Measurements from ENCODE around the gene SULF2.

SULF2 gene

DNA sequence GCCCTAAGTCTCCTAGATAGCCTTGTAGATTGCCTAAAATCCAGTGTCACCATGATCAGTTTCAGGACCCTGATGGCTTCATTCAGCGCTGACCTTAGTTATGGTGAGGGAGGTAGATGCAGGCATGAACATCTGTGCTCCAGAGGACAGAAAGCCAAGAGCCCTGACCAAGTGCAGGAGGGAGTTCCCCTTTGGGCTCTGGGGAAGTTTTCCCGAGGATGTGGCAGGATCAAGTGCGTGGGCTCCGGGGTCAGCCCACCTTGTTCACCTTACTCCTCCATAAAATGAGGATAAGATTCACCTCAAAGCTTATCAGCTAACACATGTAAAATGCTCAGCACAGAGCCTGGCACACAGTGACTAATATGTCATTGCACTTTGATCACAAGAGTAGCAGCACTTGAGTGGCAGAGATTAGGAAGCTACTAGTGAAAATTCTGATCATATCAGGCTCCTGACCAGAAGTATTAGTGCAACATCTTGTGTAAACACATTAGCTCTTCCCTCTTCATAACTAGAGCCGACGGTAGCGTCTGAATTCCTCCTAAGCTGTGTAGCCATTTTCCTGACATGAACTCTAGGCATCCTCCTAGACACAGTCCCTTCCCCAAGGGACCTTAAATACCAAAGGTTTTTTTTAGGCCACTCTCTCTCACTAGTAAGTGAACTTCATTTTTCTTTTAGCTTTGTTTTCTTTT lies 125.2 kb downstream of the SULF2 start:
- no peak for DNase-seq (ENCODE audit: extremely low read depth in 1 of 2, low read depth in 1 of 2)

GRCh38 chr20:47656318-47656717 lies 129.0 kb downstream of the SULF2 start:
- no peak for DNase-seq (ENCODE audit: extremely low read depth in 1 of 2, low read depth in 1 of 2)

- no peak for DNase-seq (ENCODE audit: extremely low read depth in 1 of 2, low read depth in 1 of 2)
These were observed 129.6 kb downstream of the SULF2 start for GRCh38 chr20:47655635-47656034.

GRCh38 chr20:47654370-47654769 lies 130.9 kb downstream of the SULF2 start:
- DNase-seq (ENCODE audit: extremely low read depth in 1 of 2, low read depth in 1 of 2): no peak

GRCh38 chr20:47653869-47654268 lies 131.4 kb downstream of the SULF2 start:
- no peak for DNase-seq (ENCODE audit: extremely low read depth in 1 of 2, low read depth in 1 of 2)

DNA sequence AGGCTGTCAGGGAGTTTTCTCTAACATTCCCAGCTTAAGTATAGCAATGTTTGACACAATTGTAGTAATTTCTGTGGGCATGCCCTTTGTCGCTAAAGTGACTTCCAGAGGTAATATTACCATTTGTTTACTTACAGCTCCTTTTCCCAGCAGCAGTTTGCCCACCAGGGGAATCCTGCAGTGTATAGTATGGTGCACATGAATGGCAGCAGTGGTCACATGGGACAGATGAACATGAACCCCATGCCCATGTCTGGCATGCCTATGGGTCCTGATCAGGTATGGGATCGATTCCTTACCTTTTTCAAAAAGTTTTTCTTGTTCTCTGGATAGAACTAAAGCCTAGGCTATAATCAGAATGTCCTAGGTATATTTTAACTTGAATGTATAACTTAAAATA lies 132.5 kb downstream of the SULF2 start:
- no peak for DNase-seq (ENCODE audit: extremely low read depth in 1 of 2, low read depth in 1 of 2)

DNA sequence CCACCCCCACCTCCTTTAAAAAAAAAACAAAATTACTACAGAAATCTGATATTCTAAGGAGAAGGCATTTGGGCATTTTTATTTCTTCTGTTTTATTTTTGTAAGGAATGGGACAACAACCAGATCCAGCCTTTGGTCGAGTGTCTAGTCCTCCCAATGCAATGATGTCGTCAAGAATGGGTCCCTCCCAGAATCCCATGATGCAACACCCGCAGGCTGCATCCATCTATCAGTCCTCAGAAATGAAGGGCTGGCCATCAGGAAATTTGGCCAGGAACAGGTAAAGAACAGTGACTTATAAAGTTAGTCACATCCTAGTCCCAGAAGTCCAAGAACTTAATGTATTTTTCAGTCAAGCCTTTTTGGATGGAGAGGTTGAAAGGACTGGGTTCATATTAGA lies 133.0 kb downstream of the SULF2 start:
- no peak for DNase-seq (ENCODE audit: extremely low read depth in 1 of 2, low read depth in 1 of 2)

GRCh38 chr20:47648943-47649342 lies 136.3 kb downstream of the SULF2 start:
- no peak for DNase-seq (ENCODE audit: extremely low read depth in 1 of 2, low read depth in 1 of 2)

- DNase-seq (ENCODE audit: extremely low read depth in 1 of 2, low read depth in 1 of 2): no peak
These were observed 137.3 kb downstream of the SULF2 start for GRCh38 chr20:47647994-47648393.

- no peak for DNase-seq (ENCODE audit: extremely low read depth in 1 of 2, low read depth in 1 of 2)
These were observed 139.6 kb downstream of the SULF2 start for GRCh38 chr20:47645632-47646031.

GRCh38 chr20:47642624-47643023 lies 142.7 kb downstream of the SULF2 start:
- DNase-seq (ENCODE audit: extremely low read depth in 1 of 2, low read depth in 1 of 2): no peak

DNA sequence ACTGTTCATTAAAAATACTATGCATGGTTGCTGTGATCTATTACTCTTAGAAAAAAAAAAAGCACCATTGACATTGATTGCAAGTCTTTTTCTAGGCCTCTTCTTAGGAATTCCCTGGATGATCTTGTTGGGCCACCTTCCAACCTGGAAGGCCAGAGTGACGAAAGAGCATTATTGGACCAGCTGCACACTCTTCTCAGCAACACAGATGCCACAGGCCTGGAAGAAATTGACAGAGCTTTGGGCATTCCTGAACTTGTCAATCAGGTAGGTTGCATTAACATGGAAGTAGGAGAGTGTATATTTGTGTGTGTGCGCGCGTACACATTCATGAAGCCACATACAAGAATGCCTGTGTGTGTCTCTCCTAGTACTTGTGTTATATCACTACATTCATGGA lies 143.2 kb downstream of the SULF2 start:
- DNase-seq (ENCODE audit: extremely low read depth in 1 of 2, low read depth in 1 of 2): no peak

GRCh38 chr20:47638851-47639250 lies 146.4 kb downstream of the SULF2 start:
- DNase-seq (ENCODE audit: extremely low read depth in 1 of 2, low read depth in 1 of 2): no peak

- no peak for DNase-seq (ENCODE audit: extremely low read depth in 1 of 2, low read depth in 1 of 2)
These were observed 150.0 kb downstream of the SULF2 start for GRCh38 chr20:47635256-47635655.

DNA sequence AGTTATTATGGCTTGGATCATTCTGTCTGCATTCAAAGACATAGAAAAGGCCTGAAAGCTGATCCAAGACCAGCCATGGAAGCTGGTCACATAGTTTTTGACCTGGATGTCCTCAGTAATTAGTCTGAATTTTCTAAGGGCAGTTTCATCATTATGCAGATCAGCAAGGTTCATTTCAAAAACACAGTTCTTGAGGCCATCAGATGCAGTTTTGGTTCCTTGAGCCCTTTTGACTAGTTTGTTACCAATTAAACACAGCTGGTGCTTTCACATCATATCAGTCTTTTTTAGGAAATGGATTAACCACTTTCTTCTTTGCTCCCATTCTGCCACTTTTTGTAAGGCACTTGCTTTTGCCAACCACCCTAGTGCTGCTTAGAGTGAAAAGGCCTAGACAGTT lies 154.2 kb downstream of the SULF2 start:
- DNase-seq (ENCODE audit: extremely low read depth in 1 of 2, low read depth in 1 of 2): no peak

DNA sequence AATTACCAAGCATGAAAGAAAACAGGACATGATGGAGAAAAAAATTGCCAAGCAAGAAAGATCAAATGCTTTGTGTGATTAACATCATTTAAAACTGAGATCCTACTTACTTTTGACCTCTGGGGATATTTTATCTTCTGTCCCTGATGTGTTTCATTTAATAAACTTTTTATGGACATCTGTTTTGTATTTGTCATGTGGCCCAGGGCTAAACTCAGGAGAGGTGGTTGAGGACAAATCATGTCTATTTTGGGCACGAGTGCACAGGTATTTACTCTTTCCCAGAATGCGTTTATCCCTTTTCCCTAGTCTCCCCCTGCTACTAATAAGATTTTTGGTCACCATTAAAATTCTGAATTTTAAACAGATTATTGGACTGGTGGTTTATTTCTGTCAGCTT lies 155.4 kb downstream of the SULF2 start:
- no peak for DNase-seq (ENCODE audit: extremely low read depth in 1 of 2, low read depth in 1 of 2)

GRCh38 chr20:47627540-47627939 lies 157.7 kb downstream of the SULF2 start:
- DNase-seq (ENCODE audit: extremely low read depth in 1 of 2, low read depth in 1 of 2): no peak

- no peak for DNase-seq (ENCODE audit: extremely low read depth in 1 of 2, low read depth in 1 of 2)
These were observed 162.1 kb downstream of the SULF2 start for GRCh38 chr20:47623206-47623605.

GRCh38 chr20:47622118-47622665 lies 163.1 kb downstream of the SULF2 start:
- no peak for DNase-seq (ENCODE audit: extremely low read depth in 1 of 2, low read depth in 1 of 2)

DNA sequence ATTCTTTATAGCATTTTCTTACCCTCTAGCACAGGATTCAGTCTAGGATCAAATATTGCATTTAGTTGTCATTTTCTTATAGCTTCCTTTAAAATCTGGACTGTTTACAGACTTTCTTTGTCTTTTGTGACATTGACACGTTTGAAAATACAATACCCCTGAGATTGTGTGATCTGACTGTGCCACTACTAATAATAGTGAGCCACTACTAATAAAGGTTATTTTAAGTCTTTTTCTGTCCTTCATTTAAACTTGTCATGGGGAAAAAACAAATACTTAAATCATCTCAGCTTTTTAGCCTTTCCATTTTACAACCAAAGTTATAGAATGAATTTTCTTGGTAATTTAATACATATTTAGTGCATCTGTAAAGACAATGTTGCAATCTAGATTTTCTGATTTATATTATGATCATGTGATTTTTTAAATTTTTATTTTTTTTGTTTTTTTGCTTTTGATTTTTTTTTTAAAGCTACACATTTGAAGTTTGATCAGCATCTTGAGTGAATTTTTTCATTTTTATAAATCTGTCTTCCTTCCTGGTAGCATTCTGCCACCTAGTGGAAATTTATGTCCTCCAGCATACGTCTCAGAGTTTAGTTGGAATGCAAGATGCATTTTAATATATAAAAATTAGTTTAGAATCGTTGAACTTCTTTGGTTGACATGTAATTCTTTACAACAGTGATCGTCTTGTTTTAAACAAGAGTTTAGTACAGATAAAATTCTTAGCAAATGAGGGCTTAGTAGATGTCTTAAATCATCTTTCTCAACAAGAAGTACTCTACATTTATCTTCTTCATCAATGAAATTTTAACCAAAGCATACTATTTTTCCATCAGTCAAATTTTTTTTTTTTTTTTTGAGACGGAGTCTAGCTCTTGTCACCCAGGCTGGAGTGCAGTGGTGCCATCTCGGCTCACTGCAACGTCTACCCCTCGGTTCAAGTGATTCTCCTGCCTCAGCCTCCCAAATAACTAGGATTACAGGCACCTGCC lies 164.2 kb downstream of the SULF2 start:
- DNase-seq (ENCODE audit: extremely low read depth in 1 of 2, low read depth in 1 of 2): no peak

GRCh38 chr20:47618479-47618878 lies 166.8 kb downstream of the SULF2 start:
- DNase-seq (ENCODE audit: extremely low read depth in 1 of 2, low read depth in 1 of 2): no peak
